K562 (cell line): Measurements from ENCODE around the gene KCNK6.

Experiments
- BRF1 ChIP-seq: IDR thresholded peaks from 3 replicates; pipeline ENCODE4 v1.6.1; 2011; ENCODE audit warnings: borderline replicate concordance, mild to moderate bottlenecking; ENCODE audit not compliant: insufficient read length; ENCODE audit errors: extremely low read depth
- CBX2 ChIP-seq: fragments of 200-600 bp; sonication (generic); IDR thresholded peaks from one replicate; pipeline ENCODE4 v1.6.1; 2012; ENCODE audit warnings: mild to moderate bottlenecking, low read length, inconsistent platforms; ENCODE audit not compliant: insufficient read depth, poor library complexity, severe bottlenecking
- FOXK2 ChIP-seq, 2 experiments: fragments of 450-650 bp; IDR thresholded peaks in 1 of 2; conservative IDR thresholded peaks in 1 of 2; 2 replicates each; pipeline ENCODE4 v1.6.1; 2016; ENCODE audit warnings: low read depth in 2 of 2, mild to moderate bottlenecking in 1 of 2

DNA sequence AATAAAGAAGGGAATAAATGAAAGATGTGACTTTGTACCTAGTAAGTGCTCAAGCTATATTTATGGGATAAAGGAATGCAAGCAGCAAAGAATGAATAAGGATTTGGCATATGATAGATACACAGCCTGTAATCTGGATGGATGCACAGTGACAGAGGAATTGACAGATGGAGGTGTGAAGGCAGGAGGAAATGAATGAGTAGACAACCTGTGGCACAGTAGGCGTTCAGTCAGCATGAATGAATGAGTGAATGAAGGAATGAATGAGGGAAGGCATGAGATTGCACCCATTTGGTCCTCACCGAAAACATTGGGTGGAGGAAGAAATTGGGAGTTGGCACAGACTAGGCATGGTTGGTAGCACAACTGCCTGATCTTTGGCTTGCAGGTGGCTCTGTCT lies 49.9 kb downstream of the KCNK6 start:
- TF ChIP-seq FOXK2 (conservative IDR thresholded peaks at IDR 0.05 in 1 of 2, IDR thresholded peaks at IDR 0.05 in 1 of 2; ENCODE audit: low read depth in 2 of 2), result no peak
- no peak for TF ChIP-seq CBX2
- no peak for TF ChIP-seq BRF1
